NCI-H2171 (cell line): Measurements from ENCODE around the gene DAB1.

Source experiments
- DNase-seq: peaks from one replicate; lab custom pipeline; 2025; lab: John Stamatoyannopoulos, UW

Gene DAB1

GRCh38 chr1:57163789-57164188 is 260.1 kb downstream of the DAB1 start:
- DNase-seq: no peak

- no peak for DNase-seq
These were observed 260.5 kb downstream of the DAB1 start for GRCh38 chr1:57163325-57163724.

- DNase-seq: no peak
These were observed 261.1 kb downstream of the DAB1 start for GRCh38 chr1:57162607-57163261.

GRCh38 chr1:57160594-57160993 is 263.3 kb downstream of the DAB1 start:
- DNase-seq: no peak

GRCh38 chr1:57158604-57158998 is 265.3 kb downstream of the DAB1 start:
- DNase-seq: no peak

- DNase-seq: no peak
These were observed 265.8 kb downstream of the DAB1 start for GRCh38 chr1:57157818-57158603.

- no peak for DNase-seq
These were observed 267.0 kb downstream of the DAB1 start for GRCh38 chr1:57156907-57157306.

GRCh38 chr1:57146100-57146499 is 277.8 kb downstream of the DAB1 start:
- DNase-seq: no peak

- DNase-seq: no peak
These were observed 280.9 kb downstream of the DAB1 start for GRCh38 chr1:57142999-57143398.

GRCh38 chr1:57142169-57142568 is 281.7 kb downstream of the DAB1 start:
- peak; percentile 7 for DNase-seq

- no peak for DNase-seq
These were observed 285.3 kb downstream of the DAB1 start for GRCh38 chr1:57138432-57139078.

- DNase-seq: no peak
These were observed 285.9 kb downstream of the DAB1 start for GRCh38 chr1:57137980-57138379.

- DNase-seq: no peak
These were observed 289.1 kb downstream of the DAB1 start for GRCh38 chr1:57134803-57135202.

GRCh38 chr1:57133686-57134085 is 290.2 kb downstream of the DAB1 start:
- DNase-seq: no peak

GRCh38 chr1:57132993-57133622 is 290.8 kb downstream of the DAB1 start:
- DNase-seq: no peak

GRCh38 chr1:57131701-57132394 is 292.0 kb downstream of the DAB1 start:
- no peak for DNase-seq

- no peak for DNase-seq
These were observed 292.6 kb downstream of the DAB1 start for GRCh38 chr1:57131257-57131656.

GRCh38 chr1:57129865-57130264 is 294.0 kb downstream of the DAB1 start:
- no peak for DNase-seq

GRCh38 chr1:57127976-57128375 is 295.9 kb downstream of the DAB1 start:
- no peak for DNase-seq

- no peak for DNase-seq
These were observed 299.0 kb downstream of the DAB1 start for GRCh38 chr1:57124768-57125446.

- DNase-seq: no peak
These were observed 299.7 kb downstream of the DAB1 start for GRCh38 chr1:57124170-57124569.
